Cerebellar nuclear complex (tissue), 1 donor: ENCODE measurements around the gene GPNMB.
"Not testable (repeated sequence)": the region's sequence is repeated elsewhere in the genome, so short reads cannot be mapped to it uniquely, and the experiment has no call there.

Source experiments
- DNase-seq, 2 experiments: peaks; one replicate each; lab custom pipeline; 2025; lab: John Stamatoyannopoulos, UW

Gene GPNMB

DNA sequence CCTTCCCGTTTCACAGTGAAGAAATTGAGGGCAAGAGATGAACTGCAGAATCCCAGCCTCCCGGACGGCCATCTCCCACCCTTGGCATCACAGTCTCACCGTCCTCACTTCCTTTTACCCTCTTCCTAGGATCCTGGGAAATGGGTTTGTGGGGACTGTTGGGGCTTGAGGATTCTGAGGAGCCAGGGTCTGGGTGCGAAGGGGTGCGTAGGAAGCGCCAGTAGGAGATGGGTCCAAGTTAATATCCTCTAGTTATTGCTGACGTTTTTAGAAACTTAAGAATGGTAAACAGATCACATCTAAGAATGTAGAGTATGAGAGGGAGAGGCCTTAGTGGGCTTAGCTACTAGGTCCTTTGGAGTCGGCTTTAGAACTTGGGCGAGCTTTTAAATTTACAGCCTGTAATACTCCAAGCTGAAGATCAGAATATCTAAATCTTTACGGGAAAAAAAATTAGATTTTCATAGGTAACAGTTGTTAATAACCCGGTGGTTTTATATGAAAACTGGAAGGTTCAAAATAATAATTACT lies 53.3 kb downstream of the GPNMB start:
- no peak for DNase-seq

DNA sequence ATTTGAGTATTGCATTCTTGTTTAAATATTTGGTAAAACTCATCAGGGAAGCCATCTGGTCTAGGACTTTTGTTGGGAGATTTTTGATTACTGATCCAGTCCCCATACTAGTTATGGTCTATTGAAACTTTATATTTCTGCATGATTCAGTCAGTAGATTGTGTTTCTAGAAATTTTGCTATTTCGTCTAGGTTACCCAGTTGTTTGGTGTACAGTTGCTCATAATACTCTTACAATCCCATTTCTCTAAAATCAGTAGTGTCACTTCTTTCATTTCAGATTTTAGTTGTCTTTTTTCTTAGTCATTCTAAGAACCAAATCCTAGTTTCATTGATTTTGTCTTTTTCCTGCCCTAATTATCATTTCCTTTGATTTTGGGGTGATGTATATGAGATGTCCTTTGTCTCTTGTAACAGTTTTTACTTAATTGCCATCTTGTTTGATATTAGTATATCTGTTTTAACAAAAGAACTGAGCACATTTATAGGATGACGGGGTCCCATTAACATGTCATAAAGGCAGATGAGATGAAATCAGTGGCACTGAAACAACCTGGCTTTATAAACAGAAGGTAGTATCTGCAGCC lies 60.5 kb downstream of the GPNMB start:
- DNase-seq: no peak

DNA sequence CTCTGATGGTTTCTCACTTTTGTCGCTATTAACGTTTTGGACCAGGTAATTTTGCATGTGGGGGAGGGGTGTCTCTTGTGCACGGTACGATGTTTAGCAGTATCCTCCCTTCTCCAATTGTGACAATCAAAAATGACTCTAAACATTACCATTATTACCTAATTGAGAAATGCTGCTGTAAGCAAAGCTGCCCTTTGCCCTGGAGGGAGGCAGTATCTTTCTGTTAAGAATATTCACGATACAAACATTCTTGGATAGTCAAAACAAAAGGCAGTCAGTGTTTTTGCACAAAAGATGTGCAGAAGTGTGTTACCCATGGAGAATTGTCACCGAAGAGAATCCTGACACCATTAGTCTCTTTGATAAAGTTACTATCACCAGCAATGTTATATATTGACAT lies 62.2 kb downstream of the GPNMB start:
- DNase-seq: no peak

DNA sequence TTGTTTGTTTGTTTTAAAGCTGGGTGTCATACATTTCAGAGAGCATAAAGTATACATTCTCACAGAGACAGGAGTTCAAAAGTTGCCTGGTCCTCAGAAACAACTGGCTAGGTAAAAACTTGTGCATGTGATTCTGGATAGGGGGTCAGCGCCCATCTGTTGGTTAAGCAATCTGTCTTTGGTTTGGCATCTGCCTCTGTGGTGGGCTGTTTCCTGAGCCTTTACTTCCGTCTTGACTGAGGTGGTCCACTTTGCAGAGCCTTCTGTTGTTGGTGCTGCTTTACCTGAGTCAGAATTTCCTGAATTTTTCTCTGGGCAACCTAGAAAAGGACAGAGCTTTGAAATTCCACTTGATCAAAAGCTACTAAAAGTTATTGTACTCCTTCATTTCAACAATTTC lies 65.6 kb downstream of the GPNMB start:
- not testable (repeated sequence) for DNase-seq

DNA sequence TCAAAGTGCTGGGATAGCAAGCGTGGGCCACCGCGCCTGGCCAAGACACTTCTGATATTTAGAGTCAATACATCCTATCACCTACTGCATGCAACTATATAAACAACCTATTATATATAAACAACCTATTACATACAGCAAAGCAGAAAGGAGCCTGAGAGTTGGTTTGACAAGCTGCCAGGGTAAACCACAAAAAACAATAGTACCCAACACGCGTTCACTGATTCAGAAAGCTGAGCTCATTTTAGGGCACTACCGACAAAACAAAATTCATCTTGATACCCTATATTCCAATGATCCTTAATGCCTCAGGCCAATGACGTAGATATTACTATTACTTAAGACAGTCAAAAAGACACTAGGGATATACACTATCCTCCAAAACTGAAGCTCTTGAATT lies 68.8 kb downstream of the GPNMB start:
- no peak for DNase-seq
